ENCODE data around the gene GPX4.

- TF ChIP-seq CTCF (IDR thresholded peaks at IDR 0.05): no peak
- TF ChIP-seq EZH2 (IDR thresholded peaks at IDR 0.05; ENCODE audit: borderline replicate concordance, insufficient read depth, low read depth, low read length, poor library complexity, severe bottlenecking): no peak
These were observed 39.7 kb upstream of the GPX4 start for GRCh38 chr19:1063909-1064660.
